RPMI7951 (cell line): ENCODE results near the gene HIBADH. TPM values are rescaled to one million over a fixed set of nuclear protein-coding genes. Genes with fewer than 3 reads are reported as not detected.
"Not testable (repeated sequence)": the region's sequence is repeated elsewhere in the genome, so short reads cannot be mapped to it uniquely, and the experiment has no call there.

Source experiments
- DNase-seq: peaks from one replicate; pipeline ENCODE4 v3.0.0-alpha.2; 2012; ENCODE audit warnings: low read depth
- total RNA-seq: library from RNA; depleted of rRNA; stranded (reverse); fragments of >200 nt; shearing (Covaris generic); gene quantifications from 2 replicates; pipeline ENCODE4 v1.2.3, GENCODE V29; 2014

Gene HIBADH
- total RNA-seq, 1 experiment from 2014 or later, result 80.4 TPM

DNA sequence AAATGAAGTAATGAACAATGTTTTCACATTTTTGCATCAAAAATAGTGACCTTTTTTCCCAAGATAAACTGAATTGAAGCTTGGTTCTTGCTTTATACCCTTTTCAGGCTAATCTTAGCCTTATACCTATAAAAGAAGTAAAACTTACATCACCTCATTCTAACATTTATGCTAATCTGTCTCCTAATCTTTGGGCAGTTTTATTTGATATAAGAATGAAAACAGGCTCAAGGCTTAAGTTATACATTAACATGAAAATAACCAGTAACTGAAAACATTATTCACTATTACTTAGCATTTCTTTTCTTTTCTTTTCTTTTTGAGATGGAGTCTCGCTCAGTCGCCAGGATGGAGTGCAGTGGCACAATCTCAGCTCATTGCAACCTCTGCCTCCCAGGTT lies 113.1 kb downstream of the HIBADH start:
- no peak for DNase-seq

DNA sequence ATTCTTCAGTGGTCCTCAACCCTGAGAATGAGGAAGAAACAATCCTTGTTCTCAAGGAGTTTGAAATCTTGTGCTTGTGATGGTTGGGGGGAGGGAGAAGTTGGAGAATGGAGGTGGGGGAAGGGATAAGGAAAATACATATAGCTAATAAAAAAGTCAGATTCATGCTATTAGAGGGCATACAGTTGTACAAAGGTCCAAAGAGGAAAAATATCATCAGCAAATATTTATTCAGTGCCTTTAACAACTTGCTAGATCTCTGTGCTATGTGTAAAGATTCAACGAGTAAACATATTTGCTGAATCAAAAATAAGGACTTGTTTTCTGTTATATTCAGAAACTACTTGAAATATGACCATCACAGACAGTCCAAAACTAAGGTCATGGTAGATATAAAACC lies 114.4 kb downstream of the HIBADH start:
- DNase-seq, result no peak

DNA sequence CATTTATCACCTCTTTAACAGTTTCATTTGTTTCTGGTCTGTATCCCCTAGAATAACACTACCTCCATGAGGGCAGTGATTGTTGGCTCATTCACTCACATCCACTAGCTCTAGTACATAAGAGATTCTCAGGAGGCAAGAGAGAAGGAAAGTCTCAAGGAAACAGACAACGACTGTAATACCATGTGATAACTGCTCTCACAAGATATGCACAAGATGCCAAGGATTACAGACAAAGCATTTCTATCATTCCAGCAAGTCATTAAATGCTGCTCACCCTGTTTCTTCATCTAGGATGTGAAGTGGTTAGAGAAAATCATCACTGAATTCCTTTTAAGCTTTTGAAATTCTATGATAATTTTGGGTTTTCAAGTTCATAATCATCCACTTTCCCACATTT lies 115.3 kb downstream of the HIBADH start:
- no peak for DNase-seq

DNA sequence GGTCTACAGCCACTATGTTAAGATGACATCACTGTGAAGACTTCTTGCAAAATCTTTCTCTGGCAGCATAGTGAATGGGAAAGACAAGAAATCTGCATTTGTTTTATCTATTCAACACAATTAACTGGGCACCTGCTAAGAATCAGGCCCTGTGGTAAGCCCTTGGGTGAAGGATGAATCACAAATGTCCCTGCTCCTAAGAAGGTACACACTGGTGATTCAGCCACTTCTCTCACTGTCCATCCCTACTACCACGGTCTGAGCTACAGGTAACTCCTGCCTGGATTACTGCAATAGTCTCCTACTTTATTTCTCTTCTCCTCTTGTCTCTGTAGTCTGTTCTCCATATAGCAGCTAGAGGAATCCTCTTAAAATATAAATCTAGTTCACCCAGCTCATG lies 116.1 kb downstream of the HIBADH start:
- no peak for DNase-seq

DNA sequence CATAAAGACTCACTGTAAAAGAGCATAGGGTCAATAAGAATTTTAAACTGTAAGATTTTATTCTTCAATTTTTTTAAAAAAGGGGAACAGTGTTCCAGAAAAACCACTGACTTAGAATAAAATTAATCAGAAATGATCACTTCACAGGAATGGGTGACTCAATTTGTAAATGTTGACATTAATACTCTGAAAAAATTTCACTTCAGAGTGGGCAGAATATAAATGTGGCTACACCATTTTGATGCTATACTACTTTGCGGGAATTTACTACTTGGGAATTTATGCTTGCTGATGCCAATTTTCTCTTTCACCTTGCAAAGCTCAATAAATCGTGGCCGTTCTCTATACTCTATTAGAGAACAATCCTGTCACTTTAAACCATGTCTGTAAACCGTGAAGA lies 126.9 kb downstream of the HIBADH start:
- no peak for DNase-seq

DNA sequence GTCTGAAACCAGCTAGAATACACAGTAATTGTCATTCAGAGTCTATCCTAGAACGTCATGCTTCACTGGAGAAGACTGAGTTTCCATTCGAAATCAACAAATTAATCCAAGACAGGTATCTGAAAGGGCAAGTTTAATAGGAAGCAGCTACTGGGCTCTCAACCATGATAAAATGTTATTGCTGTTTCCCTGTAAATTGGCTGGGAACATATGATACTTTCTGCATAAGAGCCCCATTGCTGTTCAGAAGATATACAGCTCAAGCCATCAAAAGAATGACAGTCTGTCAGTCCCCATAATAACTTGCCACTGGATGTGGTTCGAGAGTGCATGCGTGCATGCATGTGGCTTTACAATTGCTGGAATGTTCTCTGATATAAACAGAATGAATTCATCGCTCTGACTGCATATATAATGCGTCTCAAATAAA lies 129.0 kb downstream of the HIBADH start:
- DNase-seq, result no peak

DNA sequence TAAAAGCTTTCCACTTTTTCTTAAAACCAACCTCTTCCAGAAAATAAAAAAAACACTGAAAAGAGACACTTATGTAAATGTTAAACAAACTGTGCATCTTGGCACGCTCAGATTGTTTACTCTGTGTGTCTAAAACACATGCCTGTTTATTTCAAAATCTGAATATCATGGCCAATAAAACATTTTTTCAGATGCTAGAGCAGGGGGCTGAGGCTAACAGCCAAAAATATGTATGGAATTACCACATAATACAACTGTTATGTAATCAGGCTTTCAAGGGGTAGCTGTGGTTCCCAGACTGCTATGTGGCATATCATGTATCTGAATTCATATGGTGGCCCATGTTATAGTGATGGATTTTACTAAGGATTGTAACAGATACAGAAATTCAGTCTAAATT lies 130.4 kb downstream of the HIBADH start:
- DNase-seq, result no peak

DNA sequence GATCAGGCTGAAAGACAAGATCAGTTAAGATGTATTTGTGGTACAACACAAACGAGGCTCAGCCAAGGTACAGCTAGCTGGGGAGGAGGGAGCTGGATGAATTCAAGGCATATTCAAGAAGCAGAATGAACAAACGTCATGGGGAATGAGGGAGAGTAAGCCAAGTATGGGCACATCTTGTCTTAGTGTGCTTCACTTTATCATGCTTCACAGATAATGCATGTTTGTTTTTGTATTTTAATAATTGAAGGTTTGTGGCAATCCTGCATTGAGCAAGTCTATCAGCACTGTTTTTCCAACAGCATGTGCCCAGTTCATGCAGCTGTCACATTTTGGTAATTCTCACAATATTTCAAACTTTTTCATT lies 135.4 kb downstream of the HIBADH start:
- DNase-seq, result no peak

DNA sequence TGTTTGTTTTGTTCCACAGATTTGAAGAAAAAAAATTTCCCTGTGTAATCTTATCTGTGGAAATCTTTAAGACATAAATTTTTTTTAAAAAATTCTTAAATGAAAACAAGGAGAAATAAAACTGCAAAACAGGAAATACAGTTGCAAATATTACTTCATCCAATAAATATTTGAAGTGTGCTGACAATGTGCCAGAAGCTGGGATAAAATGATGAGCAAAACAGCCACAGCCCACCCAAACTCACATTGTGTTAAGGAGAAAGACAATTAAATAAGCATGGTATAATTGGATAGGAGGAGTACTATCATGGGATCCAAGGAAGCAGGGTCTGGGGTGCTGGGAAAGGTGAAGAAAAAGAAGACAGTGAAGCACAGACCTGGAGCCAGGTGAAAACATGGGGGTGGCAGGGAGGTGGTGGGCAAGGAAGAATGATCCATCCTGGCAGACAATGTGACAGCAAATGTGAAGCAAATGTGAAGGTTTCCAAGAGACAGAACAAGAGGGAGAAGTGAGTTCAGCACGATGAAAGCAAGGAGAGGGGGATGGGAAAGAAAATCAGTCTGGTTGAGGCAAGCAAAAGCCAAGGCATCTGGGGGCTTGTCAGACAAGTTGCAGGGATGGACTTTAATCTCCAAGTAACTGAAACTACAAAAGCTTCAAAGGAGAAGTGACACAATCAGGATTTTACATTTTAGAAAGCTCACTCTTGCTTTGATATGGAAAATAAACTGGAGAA lies 135.9 kb downstream of the HIBADH start:
- no peak for DNase-seq

DNA sequence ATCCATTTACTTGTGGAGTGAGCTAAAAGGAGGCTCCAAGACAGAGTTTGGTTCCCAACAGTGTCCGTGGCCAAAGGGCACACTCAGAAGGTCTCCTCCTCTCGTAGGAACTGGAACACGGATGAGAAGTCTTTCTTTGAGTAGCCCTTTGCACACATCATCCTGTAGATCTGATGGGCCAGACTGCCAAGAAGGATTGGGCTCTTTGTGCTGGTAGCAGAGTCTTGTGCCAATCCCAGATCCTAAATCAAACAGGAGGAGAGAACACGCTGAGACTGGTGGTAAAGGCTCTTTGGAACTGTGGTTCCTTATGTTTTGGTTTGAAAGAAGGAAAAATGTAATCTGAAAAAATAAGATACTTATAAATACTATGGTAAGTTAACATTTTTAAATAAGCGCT lies 136.6 kb downstream of the HIBADH start:
- DNase-seq, result no peak

DNA sequence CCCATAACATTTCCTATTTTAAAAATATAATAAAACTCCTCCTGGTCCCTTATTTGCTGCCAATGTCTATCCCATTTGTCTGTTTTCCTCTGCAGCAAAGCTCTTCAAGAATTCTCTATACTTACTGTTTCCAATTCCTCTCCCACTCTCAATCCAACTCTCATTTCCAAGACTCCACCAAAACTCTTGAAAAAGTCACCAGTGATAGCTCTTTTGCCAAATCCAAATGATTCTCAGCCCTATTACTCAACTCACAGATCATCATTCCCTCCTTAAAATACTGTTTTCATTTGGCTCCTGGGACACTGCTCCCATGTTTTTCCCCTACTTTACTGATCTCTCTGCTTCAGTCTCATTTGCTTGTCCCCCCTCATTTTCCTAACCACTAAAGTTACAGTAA lies 139.4 kb downstream of the HIBADH start:
- DNase-seq, result no peak

DNA sequence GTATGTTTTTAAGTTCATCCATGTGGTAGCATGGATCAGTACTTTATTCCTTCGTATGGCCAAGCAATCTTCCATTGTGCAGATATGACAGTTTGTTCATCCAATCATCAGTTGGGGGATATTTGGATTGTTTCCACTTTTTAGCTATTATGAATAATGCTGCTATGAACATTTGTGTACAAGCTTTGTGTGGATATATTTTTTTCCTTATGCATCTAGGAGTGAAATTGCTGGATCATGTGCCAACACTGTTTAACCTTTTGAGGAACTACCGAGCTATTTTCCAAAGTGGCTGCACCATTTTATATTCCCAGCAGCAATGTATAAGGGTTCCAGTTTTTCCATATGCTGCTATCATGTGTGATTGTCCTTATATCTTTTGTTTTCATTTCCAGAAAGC lies 140.1 kb downstream of the HIBADH start:
- DNase-seq, result no peak

DNA sequence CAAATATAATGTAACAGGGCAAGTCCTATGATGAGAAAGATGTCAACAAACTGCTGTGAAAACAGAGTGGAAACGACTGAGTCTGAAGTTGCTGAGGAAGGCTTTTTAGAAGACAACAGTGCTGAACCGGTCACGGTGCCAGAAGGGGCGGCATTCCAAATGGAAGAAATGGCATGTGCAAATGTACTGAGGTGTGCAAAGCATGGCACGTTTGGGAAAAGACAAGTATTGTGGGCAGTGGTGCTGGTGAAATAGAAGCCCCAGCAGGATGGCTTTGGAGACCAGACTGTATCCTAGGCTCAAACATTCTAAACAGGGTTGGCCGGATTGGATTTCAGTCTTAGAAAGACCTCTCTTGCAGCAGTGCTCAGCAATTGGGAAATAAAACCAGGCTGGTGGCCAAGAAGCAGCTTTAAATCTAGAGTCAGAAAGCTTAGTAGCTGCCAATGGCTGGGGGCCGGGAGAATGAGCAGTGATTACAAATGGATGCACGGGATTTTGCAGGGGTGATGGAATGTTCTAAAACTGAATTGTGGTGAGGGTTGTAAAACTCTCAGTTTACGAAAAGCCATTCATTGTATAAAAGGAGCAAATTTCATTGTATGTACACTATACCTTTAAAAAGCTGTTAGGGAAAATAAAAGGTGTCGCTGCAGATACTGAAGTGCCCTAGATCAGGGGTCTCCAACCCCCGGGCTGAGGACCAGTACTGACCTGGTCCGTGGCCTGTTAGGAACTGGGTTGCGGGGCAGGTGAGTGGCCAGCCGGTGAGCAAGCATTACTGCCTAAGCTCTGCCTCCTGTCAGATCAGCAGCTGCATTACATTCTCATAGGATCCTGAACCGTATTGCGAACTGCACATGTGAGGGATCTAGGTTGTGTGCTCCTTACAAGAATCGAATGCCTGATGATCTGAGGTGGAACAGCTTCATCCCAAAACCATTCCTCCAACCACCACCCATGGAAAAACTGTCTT lies 141.6 kb downstream of the HIBADH start:
- no peak for DNase-seq

DNA sequence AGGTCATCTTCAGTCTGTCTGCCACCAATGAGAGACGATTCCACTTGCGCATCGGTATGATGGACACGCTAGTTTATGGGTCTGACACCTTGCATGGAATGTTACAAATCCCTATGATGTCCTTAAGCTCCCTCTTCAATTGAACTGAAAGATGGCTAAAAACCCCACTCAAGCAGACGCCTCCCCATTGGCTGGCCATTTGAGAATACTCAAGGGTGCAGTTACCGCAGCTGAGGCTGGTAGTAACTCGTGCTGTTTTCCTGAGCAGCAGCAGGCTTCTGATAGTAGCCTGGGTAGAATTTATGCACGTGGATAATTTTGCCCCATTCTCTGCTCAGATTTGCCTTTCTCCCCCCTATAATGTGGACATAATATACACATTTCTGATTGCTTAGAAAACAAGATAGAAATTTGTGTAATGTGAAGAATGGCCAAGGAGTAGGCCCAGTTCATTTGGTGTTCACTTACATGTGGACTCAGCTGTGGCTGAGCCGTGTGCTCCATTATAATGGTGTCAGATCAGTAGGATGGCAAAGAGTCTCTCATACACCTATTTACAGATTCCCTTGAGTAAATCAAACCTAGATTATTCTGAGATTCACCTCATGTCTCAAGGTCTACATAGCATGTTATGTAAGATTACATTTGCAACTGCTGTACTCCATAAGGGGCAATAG lies 142.8 kb downstream of the HIBADH start:
- no peak for DNase-seq

DNA sequence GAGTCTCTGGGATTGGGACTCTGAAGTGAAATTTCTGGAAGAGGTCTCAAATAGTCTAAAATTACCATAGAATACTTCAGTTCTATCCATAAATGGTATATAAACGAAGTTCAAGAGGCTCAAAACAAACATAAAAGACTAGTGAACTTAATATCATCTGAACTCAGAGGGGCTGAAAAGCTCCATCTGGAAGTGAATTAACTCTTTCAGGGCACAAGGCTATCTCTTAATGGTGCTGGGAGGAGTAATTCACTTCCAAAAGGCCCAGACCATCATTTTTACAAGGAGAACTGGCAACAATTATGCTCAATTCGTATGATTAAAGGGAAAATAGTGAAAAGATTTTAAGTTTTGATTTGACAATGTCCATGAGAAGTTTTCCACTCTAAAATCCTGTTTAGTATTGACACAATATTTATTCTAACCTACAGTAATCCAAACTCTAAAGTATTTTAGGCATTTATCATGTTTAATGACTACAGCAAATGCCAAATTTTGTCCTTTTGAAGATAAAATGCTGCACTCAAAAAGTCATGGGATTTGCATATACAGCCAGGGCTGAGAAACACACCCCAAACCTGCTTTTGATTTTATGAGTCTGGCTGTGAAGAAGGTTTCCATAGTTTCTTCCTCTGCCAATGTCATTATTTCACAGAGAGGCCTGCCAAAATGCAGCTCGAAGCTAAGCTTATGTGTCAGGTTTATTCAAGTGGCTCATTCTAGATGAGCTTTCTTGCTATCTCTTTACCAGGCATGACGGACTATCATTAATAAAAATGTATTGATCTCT lies 143.9 kb downstream of the HIBADH start:
- no peak for DNase-seq

DNA sequence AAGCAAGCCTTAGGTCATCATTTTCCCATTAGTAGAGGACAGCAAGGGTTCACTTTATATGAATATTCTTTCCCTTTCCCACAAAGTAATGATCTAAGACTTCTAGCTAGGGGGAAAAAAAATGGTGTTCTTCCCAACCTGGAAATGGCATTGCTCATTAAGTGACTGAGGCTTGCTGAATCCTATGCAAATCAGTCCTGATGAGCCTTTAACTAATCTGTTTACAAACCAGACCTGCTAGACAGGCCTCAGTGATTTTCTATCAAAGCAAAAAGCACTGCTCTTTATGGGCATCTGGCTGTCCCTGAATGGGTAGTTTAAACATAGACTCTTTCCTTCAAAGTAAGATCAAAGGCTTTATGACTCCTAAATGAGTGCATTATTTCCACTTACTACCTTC lies 146.3 kb downstream of the HIBADH start:
- DNase-seq, result no peak

DNA sequence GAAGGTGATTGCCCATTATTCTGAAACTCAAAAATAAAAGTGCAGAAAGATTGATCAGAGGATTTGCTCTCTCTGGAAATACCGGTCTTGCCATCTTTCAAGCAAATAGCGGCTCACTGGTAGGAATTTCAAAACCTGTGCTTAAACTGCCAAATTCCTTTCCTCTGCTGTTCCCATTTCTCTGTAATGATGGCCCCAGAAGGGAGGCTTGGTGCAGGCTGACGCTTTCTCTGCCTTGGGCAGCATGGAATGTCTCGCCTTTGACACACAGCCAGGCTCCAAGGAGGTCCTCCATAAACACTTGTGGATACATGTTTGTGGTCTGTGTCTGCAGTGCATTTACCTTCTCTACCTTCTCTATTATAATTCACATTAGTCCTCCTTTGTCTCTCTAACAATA lies 146.8 kb downstream of the HIBADH start:
- no peak for DNase-seq

DNA sequence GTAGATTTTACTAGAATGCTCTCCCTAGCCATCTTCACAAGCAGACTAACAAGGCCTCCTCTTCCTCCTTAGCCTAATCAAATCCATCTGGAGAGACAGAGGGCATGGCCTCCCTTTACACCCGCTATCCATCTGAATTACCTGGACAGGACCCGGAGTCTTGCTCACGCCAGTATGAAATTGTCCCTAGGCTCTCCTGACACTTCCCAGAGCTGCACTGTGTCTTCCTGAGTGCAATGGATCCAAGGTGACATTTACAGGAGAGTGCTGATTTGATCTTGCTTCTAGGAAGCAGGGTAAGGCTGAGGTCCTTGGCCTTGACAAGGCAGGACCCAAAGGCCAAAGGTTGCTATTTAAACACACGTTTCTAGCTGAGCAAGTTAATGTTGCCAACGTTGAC lies 147.8 kb downstream of the HIBADH start:
- no peak for DNase-seq

DNA sequence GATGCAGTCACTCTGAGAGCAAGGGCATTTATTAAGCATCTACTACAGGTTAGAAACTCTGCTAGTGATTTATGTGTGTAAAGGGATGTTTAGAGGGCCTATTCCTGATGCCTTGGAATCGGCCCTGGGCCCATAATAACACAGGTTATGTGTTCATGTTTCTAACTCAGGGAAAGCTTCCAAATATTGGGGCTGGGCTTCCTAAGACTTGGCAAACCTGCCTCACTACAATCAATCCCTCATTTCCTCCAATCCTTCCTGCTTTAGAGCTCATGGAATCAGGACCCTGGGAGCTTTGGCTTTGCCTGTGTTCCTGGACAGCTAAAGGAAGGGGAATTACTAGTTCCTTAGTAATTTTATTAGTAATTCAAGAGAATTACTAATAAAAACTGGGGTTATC lies 148.8 kb downstream of the HIBADH start:
- DNase-seq, result no peak

DNA sequence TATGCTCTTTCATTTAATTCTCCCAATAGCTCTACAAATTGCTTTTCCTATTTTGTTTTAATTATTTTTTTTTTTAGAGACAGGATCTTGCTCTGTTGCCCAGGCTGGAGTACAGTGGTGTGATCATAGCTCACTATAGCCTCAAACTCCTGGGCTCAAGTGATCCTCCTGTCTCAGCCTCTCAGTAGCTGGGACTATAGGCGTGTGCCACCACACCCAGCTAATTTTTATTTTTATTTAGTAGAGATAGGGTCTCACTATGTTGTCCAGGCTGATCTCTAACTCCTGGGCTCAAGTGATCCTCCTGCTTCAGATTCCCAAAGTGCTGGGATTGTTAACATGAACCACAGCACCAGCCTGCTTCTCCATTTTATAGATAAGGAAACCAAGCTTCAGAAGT lies 151.3 kb downstream of the HIBADH start:
- DNase-seq, result not testable (repeated sequence)

DNA sequence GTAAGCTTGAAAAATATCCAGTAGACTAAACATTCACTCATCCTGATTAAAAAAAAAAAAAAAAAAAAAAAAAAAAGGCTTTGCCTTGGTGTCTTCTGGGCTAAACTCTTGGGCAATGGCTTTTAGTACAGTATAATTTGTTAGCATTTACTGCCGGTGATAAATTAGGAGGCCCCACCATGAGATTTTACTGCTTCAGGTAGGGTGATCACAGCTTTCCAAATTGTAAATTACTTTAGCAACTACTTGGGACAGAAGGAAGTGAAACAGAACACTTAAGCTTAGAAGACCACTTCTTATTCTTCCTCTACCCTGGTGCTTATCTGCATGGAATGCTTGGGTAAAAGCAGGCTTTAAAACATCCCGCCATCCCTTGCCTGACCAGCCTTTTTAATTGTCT lies 152.1 kb downstream of the HIBADH start:
- no peak for DNase-seq

DNA sequence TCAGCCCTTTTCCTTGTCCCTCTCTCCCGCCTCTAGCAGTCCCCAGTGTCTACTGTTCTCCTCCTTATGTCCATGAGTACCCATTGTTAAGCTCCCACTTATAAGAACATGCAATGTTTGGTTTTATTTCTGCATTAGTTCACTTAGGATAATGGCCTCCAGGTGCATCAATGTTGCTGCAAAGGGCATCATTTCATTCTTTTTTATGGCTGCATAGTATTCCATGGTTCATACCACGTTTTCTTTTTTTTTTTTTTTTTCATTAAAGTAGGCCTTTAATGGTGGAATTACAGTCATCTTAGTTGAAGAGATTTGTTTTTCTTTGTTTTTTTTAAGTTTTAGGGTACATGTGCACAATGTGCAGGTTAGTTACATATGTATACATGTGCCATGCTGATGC lies 160.8 kb downstream of the HIBADH start:
- DNase-seq, result not testable (repeated sequence)
